Neuronal stem cell (in vitro differentiated cells): ENCODE measurements around the gene PRF1.

Source experiments
- DNase-seq: peaks from one replicate; pipeline ENCODE4 v3.0.0-alpha.2; 2013; ENCODE audit warnings: low spot score
- H2AFZ ChIP-seq: one replicate; pipeline ENCODE4 v1.6.1; 2013; ENCODE audit warnings: mild to moderate bottlenecking, low read length, inconsistent platforms
- H2AK5ac ChIP-seq: 2 replicates; pipeline ENCODE4 v1.6.1; 2013; ENCODE audit warnings: low read depth, mild to moderate bottlenecking, inconsistent platforms, low read length, moderate library complexity, mixed read lengths
- H2BK120ac ChIP-seq: 2 replicates; pipeline ENCODE4 v1.6.1; 2013; ENCODE audit warnings: low read depth, mild to moderate bottlenecking, inconsistent platforms, low read length, moderate library complexity, mixed read lengths
- H2BK12ac ChIP-seq: one replicate; pipeline ENCODE4 v1.6.1; 2013; ENCODE audit warnings: low read length, inconsistent platforms
- H2BK15ac ChIP-seq: 2 replicates; pipeline ENCODE4 v1.6.1; 2013; ENCODE audit warnings: mild to moderate bottlenecking, low read length, inconsistent platforms, mixed read lengths
- H2BK5ac ChIP-seq: one replicate; pipeline ENCODE4 v1.6.1; 2013; ENCODE audit warnings: inconsistent platforms, mild to moderate bottlenecking, low read length, moderate library complexity
- H3K14ac ChIP-seq: one replicate; pipeline ENCODE4 v1.6.1; 2013; ENCODE audit warnings: low read length, inconsistent platforms
- H3K18ac ChIP-seq: 2 replicates; pipeline ENCODE4 v1.6.1; 2013; ENCODE audit warnings: low read length, inconsistent platforms
- H3K23ac ChIP-seq: 2 replicates; pipeline ENCODE4 v1.6.1; 2013; ENCODE audit warnings: low read depth, mild to moderate bottlenecking, mixed read lengths, low read length, inconsistent platforms; ENCODE audit not compliant: poor library complexity
- H3K27ac ChIP-seq: replicated peaks from 3 replicates; pipeline ENCODE4 v1.5.1; 2013; ENCODE audit warnings: low read length, inconsistent platforms
- H3K27me3 ChIP-seq, 3 experiments: 2 replicates each; pipeline ENCODE4 v1.6.1; 2013; ENCODE audit warnings: low read length in 3 of 3, mild to moderate bottlenecking in 2 of 3, inconsistent platforms in 1 of 3, low read depth in 1 of 3, mixed read lengths in 1 of 3, moderate library complexity in 1 of 3; ENCODE audit not compliant: control insufficient read depth in 3 of 3, insufficient read depth in 3 of 3
- H3K36me3 ChIP-seq, 2 donors: replicated peaks in 1 of 2; 2 replicates each; pipeline ENCODE4 v1.6.1; 2013; ENCODE audit warnings: low read length in 2 of 2; ENCODE audit not compliant: control insufficient read depth in 2 of 2, insufficient read depth in 2 of 2
- H3K4ac ChIP-seq: 2 replicates; pipeline ENCODE4 v1.6.1; 2013; ENCODE audit warnings: inconsistent platforms, mild to moderate bottlenecking, low read length, moderate library complexity
- H3K4me1 ChIP-seq, 2 donors: 1 replicate in 1 of 2; 2 replicates in 1 of 2; pipeline ENCODE4 v1.6.1; 2013; ENCODE audit warnings: low read length in 2 of 2, low read depth in 1 of 2; ENCODE audit not compliant: control insufficient read depth in 2 of 2, insufficient read depth in 1 of 2
- H3K4me2 ChIP-seq: one replicate; pipeline ENCODE4 v1.6.1; 2013; ENCODE audit warnings: mild to moderate bottlenecking, low read length, inconsistent platforms; ENCODE audit not compliant: insufficient read depth, poor library complexity, severe bottlenecking
- H3K4me3 ChIP-seq, 2 donors: 2 replicates each; pipeline ENCODE4 v1.5.1; 2013; ENCODE audit warnings: low read length in 2 of 2, mild to moderate bottlenecking in 2 of 2, inconsistent platforms in 1 of 2, moderate library complexity in 1 of 2
- H3K79me1 ChIP-seq: one replicate; pipeline ENCODE4 v1.6.1; 2013; ENCODE audit warnings: low read depth, mild to moderate bottlenecking, inconsistent platforms, low read length, moderate library complexity
- H3K9ac ChIP-seq: one replicate; pipeline ENCODE4 v1.6.1; 2013; ENCODE audit warnings: mild to moderate bottlenecking, low read depth, low read length, inconsistent platforms; ENCODE audit not compliant: poor library complexity
- H3K9me3 ChIP-seq, 2 donors: replicated peaks in 1 of 2; 2 replicates each; pipeline versions ENCODE3 to v1.6.1; 2013; ENCODE audit warnings: low read length in 2 of 2, mild to moderate bottlenecking in 2 of 2, inconsistent platforms in 1 of 2, low read depth in 1 of 2, mixed read lengths in 1 of 2, moderate library complexity in 1 of 2; ENCODE audit not compliant: control insufficient read depth in 2 of 2, insufficient read depth in 1 of 2
- H4K8ac ChIP-seq: one replicate; pipeline ENCODE4 v1.6.1; 2013; ENCODE audit warnings: low read depth, mild to moderate bottlenecking, inconsistent platforms, low read length, moderate library complexity
- H4K91ac ChIP-seq: one replicate; pipeline ENCODE4 v1.6.1; 2013; ENCODE audit warnings: low read length, low read depth, mild to moderate bottlenecking, inconsistent platforms; ENCODE audit not compliant: poor library complexity
- WGBS, 2 donors: extraction: QIAGEN DNeasy Blood & Tissue Kit; methylation state at CpG; one replicate each; pipeline ENCODE4 v1.1.7; 2013; ENCODE audit warnings: missing lambda C conversion rate in 2 of 2, mixed read lengths in 1 of 2; ENCODE audit not compliant: insufficient read length in 2 of 2, insufficient replicate concordance in 1 of 2; ENCODE audit errors: extremely low coverage in 2 of 2; 5-methylcytosine and 5-hydroxymethylcytosine counted together

The PRF1 gene

DNA sequence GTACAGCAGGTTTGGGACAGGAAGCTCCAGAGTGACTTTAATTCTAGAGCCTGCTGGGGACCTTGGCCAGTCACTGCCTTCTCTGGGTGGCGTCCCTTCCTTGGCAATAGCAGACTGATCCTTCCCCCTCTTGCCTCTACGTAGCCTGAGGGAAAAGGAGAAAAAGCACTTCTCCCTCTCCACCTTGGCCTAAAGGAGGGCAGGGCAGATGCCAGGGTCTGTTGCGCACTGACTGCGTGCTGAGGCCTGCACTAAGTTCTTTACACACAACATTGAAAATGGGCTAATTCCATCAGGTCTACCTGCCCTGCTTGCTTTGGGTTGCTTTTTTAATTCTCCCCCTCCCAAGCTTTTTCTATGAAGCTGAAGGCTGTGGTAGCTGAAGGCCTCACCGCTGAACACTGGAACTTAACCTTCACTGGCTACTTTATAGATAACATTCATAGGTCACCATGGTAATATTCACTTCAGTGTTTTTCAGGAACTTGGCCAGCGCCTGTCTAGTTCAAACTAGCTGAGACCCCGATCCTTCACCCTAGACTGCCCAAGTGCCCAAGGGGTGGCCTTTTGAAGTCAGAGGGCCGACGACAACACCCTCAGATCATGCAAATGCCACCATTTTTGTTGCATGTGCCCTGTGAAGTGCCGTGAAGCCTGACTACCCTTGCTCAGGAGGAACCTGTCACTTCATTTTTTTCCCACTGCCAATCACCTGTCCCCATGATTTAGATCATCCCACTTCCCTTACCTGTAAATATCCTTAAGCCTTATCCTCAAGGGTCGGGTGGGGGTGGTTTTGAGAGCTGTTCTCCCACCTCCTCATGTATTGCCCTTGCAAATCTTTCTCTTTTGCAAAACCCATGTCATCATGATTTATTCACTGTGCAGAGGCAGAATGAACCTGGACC is 28.7 kb downstream of the PRF1 start:
- H3K9me3 ChIP-seq, result peaks cover 0 to 2% of the 10 kb centered on the region in 2 donors
- H3K14ac ChIP-seq, result no peak overlapping the region
- H3K36me3 ChIP-seq, result no peaks in the 10 kb centered on the region
- H2BK12ac ChIP-seq, result no peak overlapping the region
- no peak overlapping the region for H3K18ac ChIP-seq
- H2BK15ac ChIP-seq, result no peak overlapping the region
- no peak overlapping the region for H2AK5ac ChIP-seq
- no peak for DNase-seq
- H3K79me1 ChIP-seq, result no peaks in the 10 kb centered on the region
- no peak overlapping the region for H3K4me3 ChIP-seq
- no peak overlapping the region for H3K9ac ChIP-seq
- no CpG with 5 or more reads among the region's 11 CpGs for WGBS, 2 donors
- H4K8ac ChIP-seq, result no peak overlapping the region
- H2AFZ ChIP-seq, result no peak overlapping the region
- no peak overlapping the region for H3K4me2 ChIP-seq
- no peak overlapping the region for H3K4ac ChIP-seq
- H4K91ac ChIP-seq, result no peak overlapping the region
- H3K4me1 ChIP-seq, result peaks cover 0 to 2% of the 10 kb centered on the region in 2 donors
- no peaks in the 10 kb centered on the region for H3K27me3 ChIP-seq
- H3K27ac ChIP-seq, result no peak overlapping the region
- H2BK120ac ChIP-seq, result no peak overlapping the region
- no peak overlapping the region for H3K23ac ChIP-seq
- no peak overlapping the region for H2BK5ac ChIP-seq

DNA sequence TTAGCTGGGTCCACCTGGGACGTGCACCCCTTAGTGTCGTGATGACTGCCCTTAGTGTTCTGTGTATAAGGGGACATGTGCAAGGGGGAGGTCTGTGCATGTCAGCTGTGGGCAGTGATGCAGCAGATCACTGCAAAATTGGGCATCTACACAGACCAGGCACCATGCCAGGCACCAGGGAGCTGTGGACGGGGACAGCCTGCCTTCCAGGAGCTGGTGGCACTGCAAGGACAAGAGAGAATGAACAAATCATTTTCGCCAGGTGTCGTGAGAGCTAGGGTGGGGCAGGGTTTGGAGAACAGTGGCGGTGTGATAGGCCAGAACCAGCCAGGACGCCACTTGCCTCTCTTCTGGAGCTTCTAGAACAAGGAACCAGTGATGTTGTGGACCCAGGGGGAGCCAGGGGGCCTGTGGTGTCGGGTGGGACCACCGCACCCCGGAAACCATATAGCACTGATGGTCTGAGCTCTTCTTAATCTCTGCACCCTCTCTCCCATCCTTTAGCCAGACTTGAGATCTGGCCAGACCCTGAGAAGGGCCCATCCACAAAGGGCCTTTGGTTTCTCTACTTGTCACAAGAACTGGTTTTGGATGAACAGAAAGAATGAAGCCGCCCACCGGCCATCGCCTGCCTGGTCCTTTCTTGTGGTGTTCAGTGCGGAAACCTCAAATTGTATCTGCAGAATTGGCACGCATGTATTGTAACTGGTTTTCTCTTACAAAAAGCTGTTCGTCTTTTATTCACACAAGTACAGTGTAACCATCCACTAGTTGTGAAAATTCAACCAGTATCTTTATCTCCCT is 30.7 kb downstream of the PRF1 start:
- Histone ChIP-seq H3K9me3 (peaks cover 0 to 2% of the 10 kb centered on the region in 2 donors), H3K4me1 (peaks cover 0 to 2% of the 10 kb centered on the region in 2 donors), H2AFZ (no peak overlapping the region)

DNA sequence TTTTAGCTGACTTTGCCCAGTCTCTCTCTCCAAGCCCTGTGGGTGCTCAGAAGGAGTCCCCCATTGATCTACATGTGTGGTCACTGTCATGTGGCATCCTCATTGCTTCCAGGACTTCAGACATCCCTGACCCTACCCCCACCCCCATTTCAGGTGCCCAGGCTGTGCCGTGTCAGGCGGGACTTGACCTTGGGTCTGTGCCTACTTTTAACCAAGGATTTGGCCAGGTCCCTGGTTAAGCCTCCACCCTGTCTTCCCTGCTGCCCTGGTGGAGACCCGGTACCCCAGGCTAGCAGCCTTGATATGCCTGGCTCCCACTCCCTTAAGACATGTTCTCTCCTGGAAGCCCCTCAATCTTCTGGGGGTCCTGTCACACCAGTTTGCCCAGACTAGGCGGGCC is 31.3 kb downstream of the PRF1 start:
- H3K79me1 ChIP-seq, result no peaks in the 10 kb centered on the region
- no peak overlapping the region for H2BK5ac ChIP-seq
- no peak overlapping the region for H2AK5ac ChIP-seq
- H4K8ac ChIP-seq, result no peak overlapping the region
- no peak overlapping the region for H3K4ac ChIP-seq
- H3K4me1 ChIP-seq, result no peaks in the 10 kb centered on the region
- no peak overlapping the region for H2BK12ac ChIP-seq
- no peak overlapping the region for H3K4me3 ChIP-seq
- no peaks in the 10 kb centered on the region for H3K27me3 ChIP-seq
- H3K9me3 ChIP-seq, result peaks cover 0 to 2% of the 10 kb centered on the region in 2 donors
- H3K18ac ChIP-seq, result no peak overlapping the region
- no peak overlapping the region for H3K27ac ChIP-seq
- no peaks in the 10 kb centered on the region for H3K36me3 ChIP-seq
- no peak overlapping the region for H3K9ac ChIP-seq
- H4K91ac ChIP-seq, result no peak overlapping the region
- H3K14ac ChIP-seq, result no peak overlapping the region
- peak overlapping the region; percentile 26 for H3K23ac ChIP-seq
- H2BK120ac ChIP-seq, result no peak overlapping the region
- no peak overlapping the region for H2BK15ac ChIP-seq
- DNase-seq, result no peak
- no peak overlapping the region for H3K4me2 ChIP-seq
- no peak overlapping the region for H2AFZ ChIP-seq
- WGBS, 2 donors, result no CpG with 5 or more reads among the region's 4 CpGs

More for the DNA sequence above, 30.7 kb downstream of the PRF1 start:
- no peak for DNase-seq
- Histone ChIP-seq H3K36me3 (no peaks in the 10 kb centered on the region), H3K18ac (peak overlapping the region; percentile 62), H3K4me2 (no peak overlapping the region), H3K4me3 (peak overlapping the region in 1 of 2 donors; percentile 56), H3K14ac (no peak overlapping the region), H3K27me3 (no peaks in the 10 kb centered on the region), H2BK12ac (no peak overlapping the region), H3K27ac (no peak overlapping the region), H3K4ac (no peak overlapping the region), H4K91ac (no peak overlapping the region), H2AK5ac (no peak overlapping the region), H3K23ac (peak overlapping the region; percentile 26), H3K79me1 (no peaks in the 10 kb centered on the region), H3K9ac (no peak overlapping the region), H4K8ac (no peak overlapping the region), H2BK120ac (no peak overlapping the region), H2BK15ac (no peak overlapping the region), H2BK5ac (no peak overlapping the region)
- WGBS, 2 donors, result no CpG with 5 or more reads among the region's 16 CpGs
